Subcutaneous adipose tissue (tissue), 4 donors: Measurements from ENCODE around the gene SESN1. TPM values are rescaled to one million over a fixed set of nuclear protein-coding genes. Genes with fewer than 3 reads are reported as not detected.

Source experiments
- CTCF ChIP-seq: fragments of 450-650 bp; IDR thresholded peaks from one replicate; pipeline ENCODE4 v1.5.1; 2016; ENCODE audit warnings: low read depth, mild to moderate bottlenecking, control low read depth, antibody characterized with exemption, moderate library complexity
- total RNA-seq, 4 donors: library from RNA; depleted of rRNA; stranded (reverse); fragments of >200 nt; gene quantifications; one replicate each; pipeline ENCODE4 v1.1.0, GENCODE V29; 2016

SESN1 gene
- total RNA-seq, 4 donors from 2014 or later = 67.8 to 208 (median 162) TPM

GRCh38 chr6:109048176-109048575 is 46.5 kb downstream of the SESN1 start:
- no peak for TF ChIP-seq CTCF

GRCh38 chr6:109045493-109045892 is 49.2 kb downstream of the SESN1 start:
- no peak for TF ChIP-seq CTCF

- no peak for TF ChIP-seq CTCF
Observed at GRCh38 chr6:109039795-109040194, 54.9 kb downstream of the SESN1 start.

GRCh38 chr6:109038837-109039398 is 55.7 kb downstream of the SESN1 start:
- TF ChIP-seq CTCF = no peak

GRCh38 chr6:109036574-109037294 is 57.9 kb downstream of the SESN1 start:
- TF ChIP-seq CTCF = no peak

- no peak for TF ChIP-seq CTCF
Observed at GRCh38 chr6:109034526-109034925, 60.1 kb downstream of the SESN1 start.

- TF ChIP-seq CTCF = no peak
Observed at GRCh38 chr6:109033655-109034054, 61.0 kb downstream of the SESN1 start.
